Natural killer cell (primary cell): Measurements from ENCODE around the gene IDH3G. TPM values are rescaled to one million over a fixed set of nuclear protein-coding genes. Genes with fewer than 3 reads are reported as not detected.

Source experiments
- ATAC-seq, 3 donors: fragments of 150-1000 bp in 2 of 3; fragments of 200-7000 bp in 1 of 3; cut with Tn5 transposase; 1 replicate in 1 of 3; 2 replicates in 2 of 3; pipeline ENCODE4 v1.10.0; 2021; ENCODE audit warnings: mild to moderate bottlenecking in 2 of 3, moderate library complexity in 2 of 3
- DNase-seq, 2 donors: peaks; one replicate each; pipeline versions ENCODE4 v3.0.0 to v3.0.0-alpha.2; 2013 to 2021; ENCODE audit warnings: mixed read lengths in 1 of 2
- H3K27ac ChIP-seq: one replicate; pipeline ENCODE4 v1.5.1; 2013; ENCODE audit warnings: mild to moderate bottlenecking, low read length
- H3K27me3 ChIP-seq: one replicate; pipeline ENCODE4 v1.6.1; 2013; ENCODE audit warnings: low read length; ENCODE audit not compliant: control insufficient read depth, insufficient read depth
- H3K36me3 ChIP-seq: one replicate; pipeline ENCODE4 v1.6.1; 2013; ENCODE audit warnings: low read length; ENCODE audit not compliant: control insufficient read depth, insufficient read depth
- H3K4me1 ChIP-seq: one replicate; pipeline ENCODE4 v1.6.1; 2013; ENCODE audit warnings: low read length; ENCODE audit not compliant: control insufficient read depth, insufficient read depth
- H3K4me3 ChIP-seq: one replicate; pipeline ENCODE4 v1.5.1; 2013; ENCODE audit warnings: low read length
- H3K9me3 ChIP-seq: one replicate; pipeline ENCODE4 v1.6.1; 2013; ENCODE audit warnings: low read length; ENCODE audit not compliant: control insufficient read depth, insufficient read depth
- H3K27ac Mint-ChIP-seq, 2 donors: one replicate each; pipeline ENCODE4 v1.8.0; 2022; ENCODE audit warnings: mild to moderate bottlenecking in 2 of 2, mixed read lengths in 2 of 2, moderate library complexity in 1 of 2
- H3K27me3 Mint-ChIP-seq, 2 donors: one replicate each; pipeline ENCODE4 v1.8.0; 2022; ENCODE audit warnings: low read depth in 2 of 2, mixed read lengths in 2 of 2
- H3K36me3 Mint-ChIP-seq: one replicate; pipeline ENCODE4 v1.8.0; 2022; ENCODE audit warnings: mixed read lengths
- H3K4me1 Mint-ChIP-seq, 2 donors: one replicate each; pipeline ENCODE4 v1.8.0; 2022; ENCODE audit warnings: mixed read lengths in 2 of 2
- H3K4me3 Mint-ChIP-seq: one replicate; pipeline ENCODE4 v1.8.0; 2022; ENCODE audit warnings: mild to moderate bottlenecking, moderate library complexity, mixed read lengths
- H3K9me3 Mint-ChIP-seq, 2 donors: one replicate each; pipeline ENCODE4 v1.8.0; 2022; ENCODE audit warnings: mixed read lengths in 2 of 2
- WGBS: methylation state at CpG from one replicate; pipeline ENCODE4 v1.1.7; 2013; ENCODE audit warnings: missing lambda C conversion rate; ENCODE audit not compliant: insufficient coverage; 5-methylcytosine and 5-hydroxymethylcytosine counted together
- intact Hi-C: fragments of 100-400 bp; cut with micrococcal nuclease; formaldehyde crosslinking; loops from one replicate; pipeline ENCODE4 v1.14.2; 2022
- total RNA-seq, 4 donors: library from RNA; stranded (reverse); fragments of 120-200 nt in 1 of 4; gene quantifications; one replicate each; pipeline versions ENCODE4 v1.2.3 to v1.2.4, GENCODE V29; 2013 to 2022
- TF ChIP-seq, protein P1 (sequence below): fragments of 200-600 bp; IDR thresholded peaks from one replicate; pipeline ENCODE4 v1.8.0; 2022; ENCODE audit warnings: antibody characterized with exemption

IDH3G gene
- total RNA-seq, 3 donors from 2014 or later (not counting 1 experiment from before 2014, with no cell fraction given) = 70.1 to 76.5 (median 71.1) TPM

DNA sequence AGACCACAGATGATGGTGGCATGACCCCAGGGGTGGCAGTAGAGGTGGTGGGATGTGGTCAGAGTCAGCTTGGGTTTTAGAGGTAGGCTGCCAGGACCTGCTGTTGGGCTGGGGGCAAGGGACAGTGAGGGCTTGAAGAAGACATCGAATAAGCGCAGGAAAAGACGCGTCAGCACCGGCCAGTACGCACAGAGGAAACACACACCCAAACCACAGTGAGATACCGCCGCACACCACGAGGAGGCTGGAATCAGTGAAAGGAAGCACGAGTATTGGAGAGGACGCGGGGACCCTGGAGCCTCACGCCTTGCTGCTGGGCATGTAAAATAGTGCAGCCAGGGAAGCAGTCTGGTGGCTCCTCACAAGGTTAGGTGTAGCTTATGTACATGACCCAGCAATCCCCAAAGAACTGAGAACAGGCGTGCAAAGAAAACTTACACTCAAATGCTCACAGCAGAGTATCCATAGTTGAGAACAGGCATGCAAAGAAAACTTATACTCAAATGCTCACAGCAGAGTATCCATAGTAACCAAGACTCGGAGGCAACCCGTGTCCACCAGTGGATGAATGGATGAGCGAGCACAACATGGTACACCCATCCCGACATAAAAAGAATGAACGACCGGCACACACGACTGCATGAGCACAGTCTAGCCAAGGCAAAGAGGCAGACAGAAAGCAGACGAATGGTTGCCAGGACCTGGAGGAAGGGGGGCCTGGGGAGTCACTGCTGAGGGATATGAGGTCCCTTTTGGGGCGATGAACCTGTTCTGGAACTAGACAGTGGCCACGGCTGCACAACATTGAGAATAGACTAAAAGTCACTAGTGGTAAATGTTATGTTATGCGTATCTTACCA, 22.9 kb upstream of the IDH3G start:
- peak; percentile 56 to 74 for DNase-seq
- H3K4me3 ChIP-seq = no peak overlapping the region
- H3K9me3 Mint-ChIP-seq = no peaks in the 10 kb centered on the region
- no peaks in the 10 kb centered on the region for H3K36me3 Mint-ChIP-seq
- peak overlapping the region; percentile 78 for H3K4me3 Mint-ChIP-seq
- intact Hi-C loops = loop anchor here (5.0 kb wide), 1 partner anchor 90 kb away; no protein-coding TSS in a partner anchor
- H3K36me3 ChIP-seq = no peaks in the 10 kb centered on the region
- H3K4me1 Mint-ChIP-seq = peaks cover 52 to 58% of the 10 kb centered on the region in 2 donors
- ATAC-seq = peak; percentile 60 to 71 (median 68)
- peak overlapping the region; percentile 71 to 87 for H3K27ac Mint-ChIP-seq
- H3K27me3 ChIP-seq = no peaks in the 10 kb centered on the region
- TF ChIP-seq, protein P1, sequence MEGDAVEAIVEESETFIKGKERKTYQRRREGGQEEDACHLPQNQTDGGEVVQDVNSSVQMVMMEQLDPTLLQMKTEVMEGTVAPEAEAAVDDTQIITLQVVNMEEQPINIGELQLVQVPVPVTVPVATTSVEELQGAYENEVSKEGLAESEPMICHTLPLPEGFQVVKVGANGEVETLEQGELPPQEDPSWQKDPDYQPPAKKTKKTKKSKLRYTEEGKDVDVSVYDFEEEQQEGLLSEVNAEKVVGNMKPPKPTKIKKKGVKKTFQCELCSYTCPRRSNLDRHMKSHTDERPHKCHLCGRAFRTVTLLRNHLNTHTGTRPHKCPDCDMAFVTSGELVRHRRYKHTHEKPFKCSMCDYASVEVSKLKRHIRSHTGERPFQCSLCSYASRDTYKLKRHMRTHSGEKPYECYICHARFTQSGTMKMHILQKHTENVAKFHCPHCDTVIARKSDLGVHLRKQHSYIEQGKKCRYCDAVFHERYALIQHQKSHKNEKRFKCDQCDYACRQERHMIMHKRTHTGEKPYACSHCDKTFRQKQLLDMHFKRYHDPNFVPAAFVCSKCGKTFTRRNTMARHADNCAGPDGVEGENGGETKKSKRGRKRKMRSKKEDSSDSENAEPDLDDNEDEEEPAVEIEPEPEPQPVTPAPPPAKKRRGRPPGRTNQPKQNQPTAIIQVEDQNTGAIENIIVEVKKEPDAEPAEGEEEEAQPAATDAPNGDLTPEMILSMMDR = no peak
- WGBS = 46% methylated on average over 16 of the region's 25 CpGs
- peaks cover 71% of the 10 kb centered on the region for H3K4me1 ChIP-seq
- peaks cover 0 to 7% of the 10 kb centered on the region in 2 donors for H3K27me3 Mint-ChIP-seq
- H3K9me3 ChIP-seq = no peaks in the 10 kb centered on the region
- H3K27ac ChIP-seq = peak overlapping the region; percentile 27

DNA sequence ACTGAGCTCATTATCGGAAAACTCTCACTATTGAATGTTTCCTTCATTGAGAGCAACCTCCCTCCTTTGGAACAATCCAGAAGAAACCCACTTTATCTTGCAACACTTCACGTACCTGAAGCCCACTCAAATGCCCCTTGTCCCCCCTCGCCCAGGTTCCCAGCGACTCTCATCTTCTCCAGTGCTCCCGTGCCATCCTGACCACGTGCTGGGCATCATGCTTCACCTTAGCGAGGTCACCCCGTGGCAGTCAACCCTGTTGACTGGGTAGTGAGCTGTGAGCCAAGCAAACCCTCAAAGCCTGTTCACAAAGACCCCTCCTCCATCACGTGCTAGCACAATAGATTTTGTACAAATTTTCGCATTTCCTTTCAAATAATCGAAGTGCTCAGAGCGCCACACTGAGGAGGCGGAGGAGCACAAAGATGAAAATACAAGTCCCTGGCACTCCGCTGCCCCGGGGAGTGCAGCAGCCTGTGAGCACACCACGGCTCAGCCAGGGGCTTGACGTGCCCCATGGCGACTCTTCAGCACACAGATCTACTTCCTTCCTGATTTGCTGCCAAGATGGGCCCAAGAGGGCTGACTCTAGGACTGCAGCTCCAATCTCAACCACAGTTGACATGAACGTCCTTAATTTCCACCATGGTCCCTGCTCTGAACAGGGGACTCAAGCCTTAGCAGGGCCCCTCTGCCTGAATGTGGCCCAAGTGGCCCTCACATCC, 20.6 kb upstream of the IDH3G start:
- DNase-seq = no peak
- Histone ChIP-seq H3K4me3 (no peak overlapping the region), H3K27ac (no peak overlapping the region), H3K27me3 (no peaks in the 10 kb centered on the region), H3K36me3 (no peaks in the 10 kb centered on the region), H3K9me3 (no peaks in the 10 kb centered on the region), H3K4me1 (peaks cover 48% of the 10 kb centered on the region)
- H3K36me3 Mint-ChIP-seq = no peaks in the 10 kb centered on the region
- ATAC-seq = no peak
- peaks cover 0 to 7% of the 10 kb centered on the region in 2 donors for H3K27me3 Mint-ChIP-seq
- H3K27ac Mint-ChIP-seq = peak overlapping the region in 1 of 2 donors; percentile 76
- intact Hi-C loops = loop anchor here (5.0 kb wide), 1 partner anchor 93 kb away; no protein-coding TSS in a partner anchor
- 54% methylated on average over 18 of the region's 19 CpGs for WGBS
- peaks cover 42 to 47% of the 10 kb centered on the region in 2 donors for H3K4me1 Mint-ChIP-seq
- H3K9me3 Mint-ChIP-seq = no peaks in the 10 kb centered on the region
- H3K4me3 Mint-ChIP-seq = peak overlapping the region; percentile 35
- TF ChIP-seq, protein P1 = no peak

DNA sequence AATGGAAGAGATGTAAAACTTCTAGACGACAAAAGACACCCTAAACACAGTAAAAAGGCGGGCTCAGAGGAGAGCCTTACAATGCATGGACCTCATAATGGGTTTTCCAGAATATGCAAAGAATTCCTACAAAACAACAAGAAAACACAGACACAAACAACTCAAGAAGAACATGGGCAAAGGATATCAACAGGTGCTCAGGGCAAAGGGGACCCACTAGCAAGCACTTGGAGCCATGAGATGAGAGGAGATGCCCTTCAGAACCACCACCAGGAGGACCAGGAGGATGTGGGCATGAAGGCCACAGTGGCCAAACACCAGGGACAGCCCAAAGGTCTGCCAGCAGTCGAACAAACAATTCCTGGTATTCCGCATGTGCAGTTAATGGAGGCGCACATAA, 19.0 kb upstream of the IDH3G start:
- Histone ChIP-seq H3K36me3 (no peaks in the 10 kb centered on the region), H3K4me1 (peaks cover 34% of the 10 kb centered on the region), H3K27me3 (no peaks in the 10 kb centered on the region), H3K27ac (no peak overlapping the region), H3K9me3 (no peaks in the 10 kb centered on the region), H3K4me3 (no peak overlapping the region)
- 97% methylated on average over 5 of the region's 5 CpGs for WGBS
- Mint-ChIP-seq H3K27me3 (peaks cover 0 to 7% of the 10 kb centered on the region in 2 donors), H3K27ac (no peak overlapping the region), H3K36me3 (no peaks in the 10 kb centered on the region), H3K4me3 (no peak overlapping the region), H3K4me1 (peaks cover 36 to 42% of the 10 kb centered on the region in 2 donors), H3K9me3 (no peaks in the 10 kb centered on the region)
- ATAC-seq = no peak
- TF ChIP-seq, protein P1 = no peak
- no peak for DNase-seq
- intact Hi-C loops = no loop called here
